Keratinocyte (primary cell): ENCODE data around the gene UGCG. TPM values are rescaled to one million over a fixed set of nuclear protein-coding genes. Genes with fewer than 3 reads are reported as not detected.

Experiments
- DNase-seq: peaks from one replicate; pipeline ENCODE4 v3.0.0-alpha.2; 2011; ENCODE audit warnings: low read depth, missing footprints, low spot score
- FAIRE-seq: peaks from 2 replicates; lab custom pipeline; 2011; peaks lifted over from hg19 to GRCh38; lab: Jason Lieb, UNC
- H2AFZ ChIP-seq: 2 replicates; pipeline ENCODE4 v1.6.0; 2012; ENCODE audit warnings: low read length, control low read depth, inconsistent platforms; ENCODE audit not compliant: control insufficient read depth
- H3K27ac ChIP-seq: 2 replicates; pipeline ENCODE4 v1.5.1; 2011; ENCODE audit warnings: low read length; ENCODE audit not compliant: control insufficient read depth, insufficient read depth
- H3K27me3 ChIP-seq: 3 replicates; pipeline ENCODE4 v1.6.0; 2011; ENCODE audit warnings: low read length; ENCODE audit not compliant: control insufficient read depth, insufficient read depth; ENCODE audit errors: extremely low read depth
- H3K36me3 ChIP-seq, 2 experiments: 2 replicates in 1 of 2; 3 replicates in 1 of 2; pipeline ENCODE4 v1.5.1; 2011; ENCODE audit warnings: low read length in 2 of 2, mild to moderate bottlenecking in 1 of 2; ENCODE audit not compliant: control insufficient read depth in 2 of 2, insufficient read depth in 2 of 2; ENCODE audit errors: extremely low read depth in 1 of 2
- H3K4me1 ChIP-seq: 3 replicates; pipeline ENCODE4 v1.5.1; 2011; ENCODE audit warnings: low read length; ENCODE audit not compliant: control insufficient read depth, insufficient read depth; ENCODE audit errors: extremely low read depth
- H3K4me2 ChIP-seq: 3 replicates; pipeline ENCODE4 v1.6.0; 2011; ENCODE audit warnings: low read depth, low read length; ENCODE audit not compliant: control insufficient read depth, insufficient read depth; ENCODE audit errors: extremely low read depth
- H3K4me3 ChIP-seq, 3 experiments: fragments of 200-600 bp in 1 of 3; sonication (generic) in 1 of 3; 2 replicates in 2 of 3; 3 replicates in 1 of 3; pipeline ENCODE4 v1.5.1; 2011 to 2016; ENCODE audit warnings: low read length in 3 of 3, mild to moderate bottlenecking in 3 of 3, control low read depth in 2 of 3, inconsistent platforms in 1 of 3, low read depth in 1 of 3, mixed read lengths in 1 of 3, mixed run types in 1 of 3, moderate library complexity in 1 of 3; ENCODE audit not compliant: control insufficient read depth in 2 of 3, insufficient read depth in 2 of 3; ENCODE audit errors: extremely low read depth in 1 of 3
- H3K79me2 ChIP-seq: 2 replicates; pipeline ENCODE4 v1.6.0; 2012; ENCODE audit warnings: low read length; ENCODE audit not compliant: control insufficient read depth, insufficient read depth
- H3K9ac ChIP-seq: 3 replicates; pipeline ENCODE4 v1.6.0; 2011; ENCODE audit warnings: low read length; ENCODE audit not compliant: control insufficient read depth, insufficient read depth; ENCODE audit errors: extremely low read depth
- H3K9me1 ChIP-seq: 3 replicates; pipeline ENCODE4 v1.6.0; 2011; ENCODE audit warnings: low read length; ENCODE audit not compliant: control insufficient read depth, insufficient read depth; ENCODE audit errors: extremely low read depth
- H3K9me3 ChIP-seq: 2 replicates; pipeline ENCODE4 v1.5.1; 2012; ENCODE audit warnings: low read depth, low read length; ENCODE audit not compliant: control insufficient read depth
- H4K20me1 ChIP-seq: 3 replicates; pipeline ENCODE4 v1.6.0; 2011; ENCODE audit warnings: low read length; ENCODE audit not compliant: control insufficient read depth, insufficient read depth; ENCODE audit errors: extremely low read depth
- CTCF ChIP-seq, 3 experiments: IDR thresholded peaks in 1 of 3; conservative IDR thresholded peaks in 1 of 3; optimal IDR thresholded peaks in 1 of 3; 2 replicates in 2 of 3; 3 replicates in 1 of 3; pipeline versions ENCODE3 to v1.5.1; 2011; ENCODE audit warnings: low read length in 3 of 3, mild to moderate bottlenecking in 3 of 3, moderate library complexity in 2 of 3, control low read depth in 1 of 3, inconsistent platforms in 1 of 3; ENCODE audit not compliant: insufficient read depth in 2 of 3; ENCODE audit errors: extremely low read depth in 1 of 3
- EZH2 ChIP-seq: IDR thresholded peaks from one replicate; pipeline ENCODE4 v1.6.1; 2012; ENCODE audit warnings: inconsistent platforms, mild to moderate bottlenecking, low read length, moderate library complexity
- dilution Hi-C: fragments of 300-500 bp; cut with MboI; formaldehyde crosslinking; loops from one replicate; pipeline ENCODE4 v1.7.0; 2020; ENCODE audit warnings: low sequenced_read_pairs; ENCODE audit not compliant: extremely low pct_ligation_motif_present
- polyA plus RNA-seq, 5 experiments: library from polyadenylated mRNA; depleted of rRNA in 3 of 5; stranded (reverse) in 3 of 5; stranded (forward) in 1 of 5; unstranded in 1 of 5; fragments of >200 nt; gene quantifications; 1 replicate in 1 of 5; 2 replicates in 3 of 5; 3 replicates in 1 of 5; pipeline versions ENCODE4 v1.2.1 to v1.2.3, GENCODE V29; 2011 to 2012; ENCODE audit warnings: missing spikeins in 2 of 5, low read depth in 1 of 5, low replicate concordance in 1 of 5

The UGCG gene
- polyA plus RNA-seq, 1 donor (not counting 4 experiments of a cell fraction or from before 2014, with no cell fraction given), result 49.8 TPM

- no peaks in the 10 kb centered on the region for H3K27me3 ChIP-seq
- H3K4me2 ChIP-seq, result peak overlapping the region; percentile 17
- H3K4me1 ChIP-seq, result peaks cover 62% of the 10 kb centered on the region
- no peaks in the 10 kb centered on the region for H3K9me1 ChIP-seq
- DNase-seq (no peak), FAIRE-seq (no peak)
- no peaks in the 10 kb centered on the region for H3K79me2 ChIP-seq
- peak overlapping the region; percentile 77 for H3K9ac ChIP-seq
- H3K9me3 ChIP-seq, result no peaks in the 10 kb centered on the region
- H3K36me3 ChIP-seq, result no peaks in the 10 kb centered on the region
- H4K20me1 ChIP-seq, result no peaks in the 10 kb centered on the region
- dilution Hi-C loops, result no loop called here
- no peak overlapping the region for H3K4me3 ChIP-seq
- no peak for TF ChIP-seq CTCF (optimal IDR thresholded peaks at IDR 0.05 in 1 of 3, IDR thresholded peaks at IDR 0.05 in 1 of 3, conservative IDR thresholded peaks at IDR 0.05 in 1 of 3; ENCODE audit: extremely low read depth in 1 of 3, insufficient read depth in 2 of 3, low read length in 3 of 3)
- no peak for TF ChIP-seq EZH2
- no peak overlapping the region for H2AFZ ChIP-seq
- H3K27ac ChIP-seq, result peak overlapping the region; percentile 98
Measured at GRCh38 chr9:111961009-111961408, 64.4 kb downstream of the UGCG start.

- Histone ChIP-seq H3K4me2 (no peak overlapping the region), H3K36me3 (no peaks in the 10 kb centered on the region), H3K9me1 (no peaks in the 10 kb centered on the region), H2AFZ (no peak overlapping the region), H4K20me1 (no peaks in the 10 kb centered on the region), H3K27ac (no peak overlapping the region), H3K27me3 (no peaks in the 10 kb centered on the region), H3K79me2 (no peaks in the 10 kb centered on the region), H3K9ac (no peak overlapping the region), H3K4me3 (no peak overlapping the region), H3K9me3 (no peaks in the 10 kb centered on the region), H3K4me1 (peaks cover 67% of the 10 kb centered on the region)
- dilution Hi-C loops, result no loop called here
- DNase-seq (no peak), FAIRE-seq (no peak)
- TF ChIP-seq EZH2 (no peak), CTCF (optimal IDR thresholded peaks at IDR 0.05 in 1 of 3, IDR thresholded peaks at IDR 0.05 in 1 of 3, conservative IDR thresholded peaks at IDR 0.05 in 1 of 3; ENCODE audit: extremely low read depth in 1 of 3, insufficient read depth in 2 of 3, low read length in 3 of 3) (no peak)
Measured at GRCh38 chr9:111961575-111961974, 65.0 kb downstream of the UGCG start.
